ENCODE data around the gene FGF5.

Gene FGF5

GRCh38 chr4:80335554-80336358, 69.3 kb downstream of the FGF5 start, which contains the start of gene CFAP299 (continued):
- TF ChIP-seq ZNF518A (tag by site-specific recombination; conservative IDR thresholded peaks at IDR 0.05; ENCODE audit: low read depth) (no peak), ZFP41 (tag by site-specific recombination; IDR thresholded peaks at IDR 0.05; ENCODE audit: borderline replicate concordance) (no peak), ZBTB48 (tag by site-specific recombination; IDR thresholded peaks at IDR 0.05) (peak; percentile 32; the same call in 1 of the 2 replicates), REST (tag by site-specific recombination; IDR thresholded peaks at IDR 0.05) (peak; percentile 96), ZNF292 (tag by site-specific recombination; IDR thresholded peaks at IDR 0.05; ENCODE audit: borderline replicate concordance, low read depth) (no peak), ZFHX2 (tag by site-specific recombination; conservative IDR thresholded peaks at IDR 0.05) (no peak), ZNF416 (tag by site-specific recombination; IDR thresholded peaks at IDR 0.05) (no peak), ZNF426 (tag by site-specific recombination; IDR thresholded peaks at IDR 0.05) (no peak), ZSCAN16 (tag by site-specific recombination; IDR thresholded peaks at IDR 0.05) (no peak), ZSCAN5A (tag by site-specific recombination; IDR thresholded peaks at IDR 0.05) (no peak), KLF16 (tag by site-specific recombination; IDR thresholded peaks at IDR 0.05) (no peak), ZNF133 (tag by site-specific recombination; IDR thresholded peaks at IDR 0.05) (no peak), ZNF843 (tag by site-specific recombination; IDR thresholded peaks at IDR 0.05) (no peak), KLF7 (tag by site-specific recombination; IDR thresholded peaks at IDR 0.05; ENCODE audit: borderline replicate concordance) (no peak), ZNF202 (tag by site-specific recombination; IDR thresholded peaks at IDR 0.05; ENCODE audit: borderline replicate concordance) (no peak), ZNF777 (tag by site-specific recombination; IDR thresholded peaks at IDR 0.05; ENCODE audit: borderline replicate concordance) (no peak), ZNF529 (tag by site-specific recombination; IDR thresholded peaks at IDR 0.05; ENCODE audit: insufficient replicate concordance) (no peak), PATZ1 (tag by site-specific recombination; IDR thresholded peaks at IDR 0.05) (0 out of 2 replicates have a peak, but pooled peaks have one; percentile 37), ZNF580 (tag by site-specific recombination; IDR thresholded peaks at IDR 0.05) (no peak), ZNF23 (tag by site-specific recombination; IDR thresholded peaks at IDR 0.05; ENCODE audit: borderline replicate concordance) (no peak), ZBTB17 (tag by site-specific recombination; IDR thresholded peaks at IDR 0.05) (peak; percentile 68), OVOL3 (tag by site-specific recombination; IDR thresholded peaks at IDR 0.05) (no peak), CTCF (tag by site-specific recombination; IDR thresholded peaks at IDR 0.05) (peak; percentile 88), KLF9 (tag by site-specific recombination; IDR thresholded peaks at IDR 0.05; ENCODE audit: low read depth) (0 out of 2 replicates have a peak, but pooled peaks have one; percentile 12)
